Body of pancreas (tissue), 4 donors: ENCODE results near the gene HHATL. TPM values are rescaled to one million over a fixed set of nuclear protein-coding genes. Genes with fewer than 3 reads are reported as not detected.
A peak's percentile ranks its signal among the peaks of the same experiment; 100 is the strongest.

Source experiments
- ATAC-seq: fragments of 150-250 bp; one replicate; pipeline ENCODE4 v1.9.1; 2016
- DNase-seq, 4 donors: peaks; one replicate each; pipeline ENCODE4 v3.0.0-alpha.2; 2019
- H3K27ac ChIP-seq, 4 donors: fragments of 200-600 bp; sonication (generic); 1 replicate in 3 of 4; 2 replicates in 1 of 4; pipeline versions ENCODE4 v1.5.1 to v1.6.1; 2016 to 2019; ENCODE audit warnings: mild to moderate bottlenecking in 1 of 4, mixed read lengths in 1 of 4, moderate library complexity in 1 of 4
- H3K27me3 ChIP-seq, 2 donors: fragments of 200-600 bp; sonication (generic); one replicate each; pipeline ENCODE4 v1.6.0; 2016; ENCODE audit warnings: mild to moderate bottlenecking in 1 of 2
- H3K36me3 ChIP-seq, 2 donors: fragments of 200-600 bp; sonication (generic); replicated peaks in 1 of 2; 2 replicates each; pipeline ENCODE4 v1.5.1; 2016; ENCODE audit warnings: low read depth in 2 of 2; ENCODE audit not compliant: insufficient read depth in 1 of 2
- H3K4me1 ChIP-seq: fragments of 200-600 bp; sonication (generic); one replicate; pipeline ENCODE4 v1.6.0; 2016
- H3K4me3 ChIP-seq, 2 donors: fragments of 200-600 bp; sonication (generic); 1 replicate in 1 of 2; 2 replicates in 1 of 2; pipeline ENCODE4 v1.5.1; 2016 to 2019
- H3K9me3 ChIP-seq, 3 donors: fragments of 200-600 bp; sonication (generic); 1 replicate in 2 of 3; 2 replicates in 1 of 3; pipeline ENCODE4 v1.5.1; 2016
- POLR2A ChIP-seq, 3 donors: fragments of 450-650 bp; IDR thresholded peaks; one replicate each; pipeline ENCODE4 v1.6.1; 2016; ENCODE audit warnings: antibody characterized with exemption in 3 of 3, mild to moderate bottlenecking in 2 of 3
- WGBS, 2 donors: methylation state at CpG; one replicate each; pipeline ENCODE4 v1.1.5; 2017; 5-methylcytosine and 5-hydroxymethylcytosine counted together
- intact Hi-C: fragments of 100-400 bp; cut with DNase I; formaldehyde crosslinking; loops from one replicate; pipeline ENCODE4 v1.15.1; 2023
- total RNA-seq, 2 donors: library from RNA; depleted of rRNA; stranded (reverse); fragments of >200 nt; gene quantifications; one replicate each; pipeline ENCODE4 v1.1.0, GENCODE V29; 2016
- TF ChIP-seq, protein P1 (sequence below), 7 experiments: fragments of 450-650 bp in 4 of 7; fragments of 200-600 bp in 3 of 7; sonication (generic) in 3 of 7; IDR thresholded peaks; one replicate each; pipeline ENCODE4 v1.5.1; 2016 to 2019; ENCODE audit warnings: antibody characterized with exemption in 7 of 7

The HHATL gene
- total RNA-seq, 2 donors from 2014 or later = 0.26 TPM; not detected in 1

DNA sequence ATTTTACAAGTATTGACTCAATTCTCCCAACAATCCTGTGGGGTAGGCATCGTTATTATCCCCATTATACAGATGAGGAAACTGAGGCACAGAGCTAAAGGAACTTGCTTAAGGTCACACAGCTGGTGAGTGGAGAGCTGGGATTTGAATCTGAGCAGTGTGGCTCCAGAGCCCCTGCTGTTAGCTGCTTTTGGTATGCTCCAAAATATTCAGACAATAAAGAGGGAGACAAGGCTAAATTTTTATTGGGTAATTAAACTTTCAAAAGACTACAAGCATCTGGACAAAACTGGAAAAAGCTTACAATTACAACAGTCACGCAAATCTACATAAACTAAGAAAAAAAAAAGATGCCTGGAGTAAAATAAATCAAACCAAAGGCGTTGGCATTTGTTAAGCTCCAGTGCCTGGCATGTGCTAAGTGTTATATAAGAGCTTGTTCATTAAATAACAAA, 42.7 kb upstream of the HHATL start:
- Histone ChIP-seq H3K27ac (peak overlapping the region in 3 of 4 donors; percentile 73 to 79 (median 75)), H3K9me3 (no peaks in the 10 kb centered on the region), H3K4me1 (peaks cover 47% of the 10 kb centered on the region), H3K4me3 (no peak overlapping the region), H3K36me3 (no peaks in the 10 kb centered on the region), H3K27me3 (no peaks in the 10 kb centered on the region)
- no peak for ATAC-seq
- no peak for TF ChIP-seq POLR2A (IDR thresholded peaks at IDR 0.05)
- TF ChIP-seq, protein P1, sequence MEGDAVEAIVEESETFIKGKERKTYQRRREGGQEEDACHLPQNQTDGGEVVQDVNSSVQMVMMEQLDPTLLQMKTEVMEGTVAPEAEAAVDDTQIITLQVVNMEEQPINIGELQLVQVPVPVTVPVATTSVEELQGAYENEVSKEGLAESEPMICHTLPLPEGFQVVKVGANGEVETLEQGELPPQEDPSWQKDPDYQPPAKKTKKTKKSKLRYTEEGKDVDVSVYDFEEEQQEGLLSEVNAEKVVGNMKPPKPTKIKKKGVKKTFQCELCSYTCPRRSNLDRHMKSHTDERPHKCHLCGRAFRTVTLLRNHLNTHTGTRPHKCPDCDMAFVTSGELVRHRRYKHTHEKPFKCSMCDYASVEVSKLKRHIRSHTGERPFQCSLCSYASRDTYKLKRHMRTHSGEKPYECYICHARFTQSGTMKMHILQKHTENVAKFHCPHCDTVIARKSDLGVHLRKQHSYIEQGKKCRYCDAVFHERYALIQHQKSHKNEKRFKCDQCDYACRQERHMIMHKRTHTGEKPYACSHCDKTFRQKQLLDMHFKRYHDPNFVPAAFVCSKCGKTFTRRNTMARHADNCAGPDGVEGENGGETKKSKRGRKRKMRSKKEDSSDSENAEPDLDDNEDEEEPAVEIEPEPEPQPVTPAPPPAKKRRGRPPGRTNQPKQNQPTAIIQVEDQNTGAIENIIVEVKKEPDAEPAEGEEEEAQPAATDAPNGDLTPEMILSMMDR (IDR thresholded peaks at IDR 0.05) = no peak
- no peak for DNase-seq
- intact Hi-C loops = no loop called here
- WGBS, 2 donors = 67 to 81% methylated on average over 3 of the region's 3 CpGs

- WGBS, 2 donors = 81 to 89% methylated on average over 7 of the region's 7 CpGs
Measured at GRCh38 chr3:42743204-42743995, 40.8 kb upstream of the HHATL start.

GRCh38 chr3:42742688-42743087, 40.1 kb upstream of the HHATL start:
- no peak for DNase-seq
- intact Hi-C loops = no loop called here
- Histone ChIP-seq H3K27ac (no peak overlapping the region), H3K4me3 (no peak overlapping the region), H3K4me1 (peaks cover 31% of the 10 kb centered on the region), H3K27me3 (no peaks in the 10 kb centered on the region), H3K36me3 (no peaks in the 10 kb centered on the region), H3K9me3 (no peaks in the 10 kb centered on the region)
- TF ChIP-seq, protein P1 (IDR thresholded peaks at IDR 0.05) = no peak
- no peak for TF ChIP-seq POLR2A (IDR thresholded peaks at IDR 0.05)
- 82 to 87% methylated on average over 9 of the region's 9 CpGs for WGBS, 2 donors
- ATAC-seq = no peak

More at GRCh38 chr3:42743204-42743995, 40.8 kb upstream of the HHATL start:
- H3K4me1 ChIP-seq = peaks cover 37% of the 10 kb centered on the region
- no peak overlapping the region for H3K4me3 ChIP-seq
- no peak overlapping the region for H3K27ac ChIP-seq
- H3K27me3 ChIP-seq = no peaks in the 10 kb centered on the region
- no peak for TF ChIP-seq POLR2A (IDR thresholded peaks at IDR 0.05)
- TF ChIP-seq, protein P1 (IDR thresholded peaks at IDR 0.05) = no peak
- DNase-seq = no peak
- intact Hi-C loops = no loop called here
- H3K36me3 ChIP-seq = no peaks in the 10 kb centered on the region
- no peak for ATAC-seq
- H3K9me3 ChIP-seq = no peaks in the 10 kb centered on the region

- Histone ChIP-seq H3K4me3 (no peak overlapping the region), H3K9me3 (no peaks in the 10 kb centered on the region), H3K27ac (no peak overlapping the region), H3K4me1 (peaks cover 27% of the 10 kb centered on the region), H3K27me3 (no peaks in the 10 kb centered on the region), H3K36me3 (no peaks in the 10 kb centered on the region)
- ATAC-seq = no peak
- 77 to 88% methylated on average over 4 of the region's 4 CpGs for WGBS, 2 donors
- TF ChIP-seq POLR2A (IDR thresholded peaks at IDR 0.05) = no peak
- TF ChIP-seq, protein P1 (IDR thresholded peaks at IDR 0.05) = no peak
- intact Hi-C loops = no loop called here
- no peak for DNase-seq
Measured at GRCh38 chr3:42742259-42742658, 39.7 kb upstream of the HHATL start.

DNA sequence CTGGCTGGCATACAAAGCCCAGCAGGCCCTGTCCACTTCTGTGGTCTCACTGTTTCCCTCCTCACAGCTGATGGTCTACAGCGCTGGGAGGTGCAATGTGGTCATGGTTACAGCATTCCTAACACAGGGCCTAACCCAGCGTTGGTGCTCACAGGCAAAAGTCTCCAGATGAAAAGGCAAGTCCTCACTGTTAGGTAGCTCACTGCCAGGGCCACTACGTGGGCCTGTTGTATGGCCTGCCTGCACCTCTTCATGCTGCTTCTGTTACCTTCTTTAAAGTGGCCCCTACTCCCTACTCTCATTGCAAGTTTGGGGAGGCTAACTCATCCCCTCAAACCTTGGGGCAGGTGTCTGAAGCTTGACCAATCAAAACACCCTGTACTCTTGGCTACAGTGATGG, 39.2 kb upstream of the HHATL start:
- TF ChIP-seq POLR2A (IDR thresholded peaks at IDR 0.05) = no peak
- TF ChIP-seq, protein P1 (IDR thresholded peaks at IDR 0.05) = no peak
- intact Hi-C loops = no loop called here
- ATAC-seq (no peak), DNase-seq (no peak)
- Histone ChIP-seq H3K9me3 (no peaks in the 10 kb centered on the region), H3K4me1 (peaks cover 22% of the 10 kb centered on the region), H3K36me3 (no peaks in the 10 kb centered on the region), H3K27me3 (no peaks in the 10 kb centered on the region), H3K27ac (no peak overlapping the region), H3K4me3 (no peak overlapping the region)
- WGBS, 2 donors = 67 to 79% methylated on average over 1 to 3 of the region's 3 CpGs
